NCI-H1105 treated with DMSO at 0.1 percent for 48 hours (cell line): ENCODE results near the gene KMT2B.
"Not testable (repeated sequence)": the region's sequence is repeated elsewhere in the genome, so short reads cannot be mapped to it uniquely, and the experiment has no call there.

Experiments used
- DNase-seq: peaks from one replicate; lab custom pipeline; 2025; lab: John Stamatoyannopoulos, UW

The KMT2B gene

GRCh38 chr19:35717665-35718344, at the start of gene KMT2B:
KMT2B (plus strand) TSS chr19:35718003; CDS start chr19:35718019, 16 bp downstream.
- DNase-seq: no peak

- no peak for DNase-seq
These were observed 48.2 kb upstream of the KMT2B start for GRCh38 chr19:35669566-35669965.

- no peak for DNase-seq
These were observed 47.8 kb upstream of the KMT2B start for GRCh38 chr19:35669974-35670373.

GRCh38 chr19:35670686-35671085, 47.1 kb upstream of the KMT2B start:
- DNase-seq: no peak

GRCh38 chr19:35671818-35672217, 46.0 kb upstream of the KMT2B start:
- no peak for DNase-seq

- DNase-seq: no peak
These were observed 44.5 kb upstream of the KMT2B start for GRCh38 chr19:35673121-35673804.

- no peak for DNase-seq
These were observed 42.1 kb upstream of the KMT2B start for GRCh38 chr19:35675589-35676140.

GRCh38 chr19:35689836-35690235, 28.0 kb upstream of the KMT2B start:
- DNase-seq: no peak

- DNase-seq: not testable (repeated sequence)
These were observed 26.7 kb upstream of the KMT2B start for GRCh38 chr19:35691106-35691505.

GRCh38 chr19:35692010-35692409, 25.8 kb upstream of the KMT2B start:
- DNase-seq: no peak

- DNase-seq: no peak
These were observed 24.4 kb upstream of the KMT2B start for GRCh38 chr19:35693422-35693821.

- DNase-seq: peak; percentile 86
These were observed 23.8 kb upstream of the KMT2B start for GRCh38 chr19:35693835-35694599.

GRCh38 chr19:35695895-35696422, 21.8 kb upstream of the KMT2B start:
- no peak for DNase-seq

- no peak for DNase-seq
These were observed 21.0 kb upstream of the KMT2B start for GRCh38 chr19:35696835-35697234.

- DNase-seq: peak; percentile 99
These were observed 15.4 kb upstream of the KMT2B start for GRCh38 chr19:35702223-35703012.

- DNase-seq: no peak
These were observed 14.5 kb upstream of the KMT2B start for GRCh38 chr19:35703343-35703742.

- DNase-seq: no peak
These were observed 13.6 kb upstream of the KMT2B start, which contains the start of gene ZBTB32 for GRCh38 chr19:35704218-35704617. ZBTB32 (plus strand) TSS chr19:35704558; CDS start chr19:35714627, 10,069 bp downstream.

GRCh38 chr19:35708391-35708790, 9.4 kb upstream of the KMT2B start:
- no peak for DNase-seq

GRCh38 chr19:35710784-35711723, 6.7 kb upstream of the KMT2B start:
- DNase-seq: no peak
